IPS-18a (cell line): Measurements from ENCODE around the gene ENO2.
"Not testable (repeated sequence)": the region's sequence is repeated elsewhere in the genome, so short reads cannot be mapped to it uniquely, and the experiment has no call there.

Source experiments
- H3K27ac ChIP-seq: one replicate; pipeline ENCODE4 v1.5.1; 2013; ENCODE audit warnings: low read length
- H3K27me3 ChIP-seq: one replicate; pipeline ENCODE4 v1.6.1; 2013; ENCODE audit warnings: mild to moderate bottlenecking, low read length; ENCODE audit not compliant: control insufficient read depth, insufficient read depth
- H3K36me3 ChIP-seq: one replicate; pipeline ENCODE4 v1.6.1; 2013; ENCODE audit warnings: low read depth, low read length; ENCODE audit not compliant: control insufficient read depth
- H3K4me1 ChIP-seq: one replicate; pipeline ENCODE4 v1.6.1; 2013; ENCODE audit warnings: low read depth, low read length; ENCODE audit not compliant: control insufficient read depth
- H3K4me3 ChIP-seq: one replicate; pipeline ENCODE4 v1.5.1; 2013; ENCODE audit warnings: low read length
- H3K9ac ChIP-seq: one replicate; pipeline ENCODE4 v1.6.1; 2013; ENCODE audit warnings: mild to moderate bottlenecking, low read length, moderate library complexity
- H3K9me3 ChIP-seq: one replicate; pipeline ENCODE4 v1.6.1; 2013; ENCODE audit warnings: low read depth, low read length; ENCODE audit not compliant: control insufficient read depth

ENO2 gene

GRCh38 chr12:6914246-6914946 is at the start of gene ENO2:
TSS of gene ENO2 (plus strand) at chr12:6914580. CDS start at chr12:6915833, 1,253 bp downstream.
- H3K4me1 ChIP-seq = peaks cover 7% of the 10 kb centered on the region
- H3K9ac ChIP-seq = peak within 1 kb of the TSS; percentile 52
- peaks cover 20% of the 10 kb centered on the region for H3K36me3 ChIP-seq
- peak within 1 kb of the TSS; percentile 83 for H3K4me3 ChIP-seq
- no peak within 1 kb of the TSS for H3K27ac ChIP-seq
- no peaks in the 10 kb centered on the region for H3K27me3 ChIP-seq
- no peaks in the 10 kb centered on the region for H3K9me3 ChIP-seq

GRCh38 chr12:6865307-6865706 is 49.1 kb upstream of the ENO2 start:
- H3K27me3 ChIP-seq = not testable (repeated sequence)
- Histone ChIP-seq H3K36me3 (peaks cover 57% of the 10 kb centered on the region), H3K4me1 (peaks cover 18% of the 10 kb centered on the region)

GRCh38 chr12:6866163-6866919 is 48.0 kb upstream of the ENO2 start:
- Histone ChIP-seq H3K36me3 (peaks cover 57% of the 10 kb centered on the region), H3K9ac (peak overlapping the region; percentile 58), H3K27ac (peak overlapping the region; percentile 24), H3K9me3 (no peaks in the 10 kb centered on the region), H3K4me1 (peaks cover 18% of the 10 kb centered on the region), H3K4me3 (peak overlapping the region; percentile 73), H3K27me3 (no peaks in the 10 kb centered on the region)

More at GRCh38 chr12:6865307-6865706, 49.1 kb upstream of the ENO2 start:
- not testable (repeated sequence) for H3K9me3 ChIP-seq, H3K9ac ChIP-seq, H3K4me3 ChIP-seq, H3K27ac ChIP-seq

DNA sequence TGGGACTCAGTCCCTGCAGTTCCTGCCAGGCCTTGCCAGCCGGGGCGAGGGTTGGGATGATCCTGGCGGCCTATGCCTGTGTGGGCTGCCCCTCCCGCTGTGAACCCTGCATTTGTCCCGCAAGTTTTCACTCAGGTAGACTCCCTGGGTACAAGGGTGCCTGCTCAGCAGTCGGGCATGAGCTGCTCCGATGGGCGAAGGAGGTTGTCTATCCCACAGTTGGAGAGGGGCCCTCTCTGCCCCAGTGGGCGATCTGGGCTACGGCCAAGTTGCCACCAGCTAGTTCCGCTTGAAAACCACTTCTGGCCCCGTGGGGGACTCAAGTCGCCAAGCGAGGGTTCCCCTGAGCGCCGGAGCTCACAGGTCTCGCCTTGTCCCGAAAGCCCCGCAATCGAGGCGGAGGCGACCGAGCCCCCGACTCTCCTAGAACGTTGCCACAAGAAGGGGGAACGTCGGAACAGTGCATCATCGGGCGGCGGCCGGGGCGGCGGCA is 47.4 kb upstream of the ENO2 start:
- Histone ChIP-seq H3K4me3 (peak overlapping the region; percentile 73), H3K4me1 (peaks cover 18% of the 10 kb centered on the region), H3K9ac (peak overlapping the region; percentile 58), H3K27ac (peak overlapping the region; percentile 24), H3K9me3 (no peaks in the 10 kb centered on the region), H3K36me3 (peaks cover 51% of the 10 kb centered on the region), H3K27me3 (no peaks in the 10 kb centered on the region)

DNA sequence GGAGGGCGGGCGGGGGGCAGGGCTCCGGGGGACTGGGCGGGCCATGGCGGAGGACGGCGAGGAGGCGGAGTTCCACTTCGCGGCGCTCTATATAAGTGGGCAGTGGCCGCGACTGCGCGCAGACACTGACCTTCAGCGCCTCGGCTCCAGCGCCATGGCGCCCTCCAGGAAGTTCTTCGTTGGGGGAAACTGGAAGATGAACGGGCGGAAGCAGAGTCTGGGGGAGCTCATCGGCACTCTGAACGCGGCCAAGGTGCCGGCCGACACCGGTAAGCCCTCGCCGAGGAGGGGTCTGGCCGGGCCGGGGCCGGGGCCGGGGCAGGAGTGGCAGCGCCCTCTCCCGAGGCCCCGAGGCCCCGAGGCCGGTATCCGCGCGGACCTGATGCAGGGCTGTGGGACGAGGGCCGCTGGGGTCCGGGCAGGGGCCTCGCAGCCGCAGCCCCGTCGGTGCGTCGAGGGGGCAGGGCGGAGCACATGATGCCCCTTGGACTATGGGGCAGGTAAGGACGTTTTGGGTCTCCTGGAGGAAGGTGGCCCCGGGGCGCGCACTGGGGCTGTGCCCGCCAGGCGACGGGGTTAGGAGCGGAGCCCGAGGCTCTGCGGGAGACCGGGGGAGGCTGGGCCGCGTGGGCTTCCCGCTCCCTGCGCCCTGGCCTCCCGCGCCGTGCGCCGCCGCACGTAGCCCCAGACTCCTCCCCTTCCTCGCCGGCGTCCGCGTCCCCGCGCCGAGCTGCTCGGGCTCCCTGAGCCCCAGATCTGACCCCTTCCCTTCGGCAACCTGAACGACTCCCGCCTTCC is 46.8 kb upstream of the ENO2 start, which contains the start of gene TPI1:
TSS of gene TPI1 (plus strand) at position 119 of the 798 bp plus-strand sequence. CDS start at position 155, 36 bp downstream.
- Histone ChIP-seq H3K9ac (peak within 1 kb of the TSS; percentile 90), H3K27ac (peak within 1 kb of the TSS; percentile 65), H3K27me3 (no peaks in the 10 kb centered on the region), H3K4me1 (peaks cover 18% of the 10 kb centered on the region), H3K4me3 (peak within 1 kb of the TSS; percentile 73), H3K9me3 (no peaks in the 10 kb centered on the region), H3K36me3 (peaks cover 45% of the 10 kb centered on the region)

DNA sequence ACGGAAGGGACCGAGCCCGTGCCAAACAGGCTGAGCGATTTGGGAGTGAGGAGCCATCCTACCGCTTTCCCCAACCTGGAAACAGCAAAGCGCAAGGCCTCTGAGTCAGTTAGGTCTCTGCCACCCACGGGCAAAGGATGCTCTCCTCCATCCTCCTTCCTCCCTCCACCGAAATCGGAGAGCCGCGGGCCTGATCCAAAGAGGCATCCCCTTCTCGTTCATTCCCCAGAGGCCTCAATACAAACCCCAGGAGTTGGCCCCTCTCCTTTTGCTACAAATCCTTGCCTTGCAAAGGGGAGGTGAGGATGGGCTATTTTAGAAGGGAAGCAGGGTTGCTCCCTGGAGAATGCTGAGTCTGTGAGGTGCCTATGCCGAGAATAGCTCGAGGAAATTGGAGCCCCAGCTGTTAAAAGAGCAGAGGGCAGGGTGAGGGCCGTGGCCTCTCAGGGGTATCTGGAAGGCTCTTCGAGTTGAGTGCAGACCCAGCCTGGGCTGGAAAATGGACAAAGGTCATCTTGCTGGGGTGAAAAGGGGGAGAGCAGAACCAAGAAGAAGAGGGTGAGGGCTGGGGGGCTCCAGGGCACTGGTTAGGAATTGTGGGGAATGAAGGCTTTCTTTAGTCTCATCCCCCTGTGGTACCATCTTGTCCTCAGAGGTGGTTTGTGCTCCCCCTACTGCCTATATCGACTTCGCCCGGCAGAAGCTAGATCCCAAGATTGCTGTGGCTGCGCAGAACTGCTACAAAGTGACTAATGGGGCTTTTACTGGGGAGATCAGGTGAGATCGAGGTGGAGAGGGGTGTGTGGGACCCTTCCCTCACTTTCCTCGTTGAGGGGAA is 46.0 kb upstream of the ENO2 start:
- no peak overlapping the region for H3K27ac ChIP-seq
- H3K4me1 ChIP-seq = peaks cover 18% of the 10 kb centered on the region
- peaks cover 38% of the 10 kb centered on the region for H3K36me3 ChIP-seq

DNA sequence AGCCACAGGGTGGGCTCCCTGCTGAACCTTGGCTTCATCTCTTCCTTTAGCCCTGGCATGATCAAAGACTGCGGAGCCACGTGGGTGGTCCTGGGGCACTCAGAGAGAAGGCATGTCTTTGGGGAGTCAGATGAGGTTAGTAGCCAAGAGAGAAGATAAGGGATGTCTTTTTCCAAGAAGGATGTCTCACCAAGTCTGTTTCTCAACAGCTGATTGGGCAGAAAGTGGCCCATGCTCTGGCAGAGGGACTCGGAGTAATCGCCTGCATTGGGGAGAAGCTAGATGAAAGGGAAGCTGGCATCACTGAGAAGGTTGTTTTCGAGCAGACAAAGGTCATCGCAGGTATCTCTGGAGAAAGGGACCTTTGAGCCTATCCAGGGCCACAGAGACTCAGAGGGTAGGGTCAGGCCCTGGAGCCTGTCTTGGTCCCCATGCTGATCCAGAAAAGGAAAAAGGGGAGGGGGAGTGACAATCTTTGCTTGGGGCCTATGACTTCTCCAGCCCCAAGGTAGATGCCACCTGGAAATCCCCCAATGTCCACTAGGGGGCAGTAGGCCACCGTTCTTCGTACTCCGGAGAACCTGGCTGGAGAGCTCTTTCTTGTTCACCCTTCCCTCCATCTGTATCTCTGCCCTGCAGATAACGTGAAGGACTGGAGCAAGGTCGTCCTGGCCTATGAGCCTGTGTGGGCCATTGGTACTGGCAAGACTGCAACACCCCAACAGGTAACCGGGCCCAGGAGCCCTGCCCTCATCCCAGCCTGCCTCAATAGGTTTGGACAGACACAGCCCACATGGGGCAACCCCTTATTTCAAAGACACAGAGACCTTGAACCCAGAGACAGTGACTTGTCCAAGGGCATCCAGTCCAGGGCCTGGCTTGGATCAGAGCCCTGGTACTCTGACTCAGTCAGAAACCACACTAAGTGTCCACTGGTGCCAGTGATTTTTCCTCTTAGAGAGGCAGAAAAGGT is 45.0 kb upstream of the ENO2 start:
- Histone ChIP-seq H3K36me3 (peaks cover 32% of the 10 kb centered on the region), H3K4me3 (peak overlapping the region; percentile 73), H3K27ac (no peak overlapping the region), H3K9ac (no peak overlapping the region), H3K9me3 (no peaks in the 10 kb centered on the region), H3K4me1 (peaks cover 22% of the 10 kb centered on the region), H3K27me3 (no peaks in the 10 kb centered on the region)

More for the DNA sequence above, 46.0 kb upstream of the ENO2 start:
- Histone ChIP-seq H3K27me3 (no peaks in the 10 kb centered on the region), H3K9ac (peak overlapping the region; percentile 90), H3K9me3 (no peaks in the 10 kb centered on the region), H3K4me3 (peak overlapping the region; percentile 73)

GRCh38 chr12:6870304-6870703 is 44.1 kb upstream of the ENO2 start:
- H3K9ac ChIP-seq, H3K27me3 ChIP-seq, H3K9me3 ChIP-seq, H3K27ac ChIP-seq, H3K4me3 ChIP-seq: not testable (repeated sequence)
- peaks cover 25% of the 10 kb centered on the region for H3K36me3 ChIP-seq
- peaks cover 22% of the 10 kb centered on the region for H3K4me1 ChIP-seq

DNA sequence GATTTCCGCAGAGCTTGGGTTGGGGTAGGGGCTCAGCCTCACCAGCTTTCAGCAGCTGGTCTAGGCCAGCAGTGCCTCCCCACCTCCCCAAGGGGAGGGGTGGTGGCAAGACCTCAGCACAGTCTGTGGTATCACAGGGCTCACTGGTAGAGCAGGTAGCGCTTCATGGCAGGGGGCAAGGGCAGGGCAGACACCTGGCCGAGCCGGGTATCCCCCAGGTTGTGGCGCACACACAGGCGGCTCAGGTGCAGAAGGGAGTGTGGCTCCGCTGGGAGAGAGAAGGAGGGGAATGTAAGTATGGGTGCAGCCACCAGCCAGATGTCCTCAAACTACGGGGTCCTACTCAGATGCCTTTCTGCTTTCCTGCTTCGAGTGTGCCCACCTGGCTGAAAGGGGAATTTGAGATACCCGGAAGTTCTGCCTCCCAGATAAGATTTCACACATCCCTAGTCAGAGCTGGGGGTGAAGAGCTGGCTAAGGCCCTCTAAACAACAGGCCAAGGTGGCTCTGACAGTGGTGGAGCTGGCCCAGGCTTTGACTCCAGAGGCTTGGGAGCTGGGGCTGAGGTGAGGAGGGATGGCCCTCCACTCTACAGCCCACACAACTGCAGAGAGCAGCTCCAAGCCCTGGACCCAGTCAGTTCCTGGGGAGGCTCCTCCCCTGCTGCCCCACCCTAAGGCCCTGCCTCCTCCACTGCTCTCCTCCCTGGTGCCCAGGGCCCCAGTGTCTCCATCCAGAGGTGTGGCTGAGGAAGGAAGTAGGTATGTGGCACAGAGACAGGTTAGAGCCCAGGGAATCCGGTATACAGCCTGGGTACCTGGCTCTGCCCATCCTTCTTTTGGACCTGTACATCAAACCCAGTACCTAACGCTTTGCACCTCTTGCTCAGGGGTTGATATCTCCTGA is 43.1 kb upstream of the ENO2 start:
- Histone ChIP-seq H3K27me3 (no peaks in the 10 kb centered on the region), H3K27ac (no peak overlapping the region), H3K4me3 (peak overlapping the region; percentile 83), H3K36me3 (peaks cover 19% of the 10 kb centered on the region), H3K4me1 (peaks cover 13% of the 10 kb centered on the region), H3K9ac (no peak overlapping the region), H3K9me3 (no peaks in the 10 kb centered on the region)
